Thymus (tissue), 11 donors: Measurements from ENCODE around the gene CYTH3. TPM values are rescaled to one million over a fixed set of nuclear protein-coding genes. Genes with fewer than 3 reads are reported as not detected.

ENCODE experiments used
- DNase-seq, 9 donors: peaks; one replicate each; pipeline ENCODE4 v3.0.0-alpha.2; 2013; ENCODE audit warnings: low spot score in 9 of 9, low read depth in 6 of 9, missing footprints in 1 of 9
- H3K27ac ChIP-seq, 2 donors: one replicate each; pipeline ENCODE4 v1.5.1; 2013; ENCODE audit warnings: control low read depth in 1 of 2, low read depth in 1 of 2, low read length in 1 of 2, mild to moderate bottlenecking in 1 of 2, moderate library complexity in 1 of 2
- H3K27me3 ChIP-seq, 2 donors: one replicate each; pipeline ENCODE4 v1.5.1; 2013; ENCODE audit warnings: low read length in 1 of 2; ENCODE audit not compliant: control insufficient read depth in 2 of 2, insufficient read depth in 1 of 2
- H3K36me3 ChIP-seq, 2 donors: one replicate each; pipeline ENCODE4 v1.5.1; 2013; ENCODE audit warnings: low read length in 1 of 2, mild to moderate bottlenecking in 1 of 2, moderate library complexity in 1 of 2; ENCODE audit not compliant: control insufficient read depth in 2 of 2, insufficient read depth in 2 of 2
- H3K4me1 ChIP-seq, 2 donors: one replicate each; pipeline ENCODE4 v1.5.1; 2013; ENCODE audit warnings: low read length in 2 of 2; ENCODE audit not compliant: control insufficient read depth in 2 of 2, insufficient read depth in 2 of 2
- H3K4me3 ChIP-seq, 2 donors: one replicate each; pipeline ENCODE4 v1.5.1; 2013; ENCODE audit warnings: low read length in 2 of 2, control low read depth in 1 of 2, mild to moderate bottlenecking in 1 of 2
- H3K9me3 ChIP-seq, 2 donors: one replicate each; pipeline ENCODE4 v1.5.1; 2013; ENCODE audit warnings: low read length in 1 of 2, mild to moderate bottlenecking in 1 of 2; ENCODE audit not compliant: control insufficient read depth in 2 of 2, insufficient read depth in 1 of 2
- WGBS: extraction: QIAGEN DNeasy Blood & Tissue Kit; methylation state at CpG from one replicate; pipeline ENCODE4 v1.1.7; 2013; 5-methylcytosine and 5-hydroxymethylcytosine counted together
- polyA plus RNA-seq: library from polyadenylated mRNA; stranded (reverse); fragments of 200-250 nt; gene quantifications from one replicate; pipeline ENCODE4 v1.2.3, GENCODE V29; 2013
- total RNA-seq: library from RNA; stranded (reverse); fragments of 120-200 nt; gene quantifications from one replicate; pipeline ENCODE4 v1.2.4, GENCODE V29; 2013
- donor health status: healthy.

CYTH3 gene
- total and polyA plus RNA-seq, 2 donors: 5.1 to 6.3 TPM

DNA sequence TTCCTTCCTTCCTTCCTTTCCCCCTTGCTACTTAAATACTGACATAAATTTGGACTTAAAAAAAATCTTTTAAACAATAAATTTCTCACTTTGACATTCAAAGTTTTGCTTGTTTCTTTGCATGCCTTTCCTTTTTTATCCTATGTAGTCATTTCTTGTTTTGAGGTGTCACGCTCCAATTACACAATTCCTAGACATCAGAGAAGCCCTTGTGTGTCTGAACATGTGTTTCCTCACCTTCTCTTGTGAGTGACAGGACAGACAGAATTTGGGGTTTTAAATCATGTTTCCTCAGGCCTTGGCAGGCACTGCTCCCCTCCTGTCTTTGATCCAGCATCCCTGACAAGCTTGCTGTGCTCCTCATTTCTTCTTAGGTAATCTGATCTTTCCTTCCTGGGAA is 91.3 kb downstream of the CYTH3 start:
- Histone ChIP-seq H3K9me3 (no peaks in the 10 kb centered on the region), H3K4me3 (no peak overlapping the region), H3K36me3 (no peaks in the 10 kb centered on the region), H3K27ac (no peak overlapping the region), H3K4me1 (peaks cover 0 to 8% of the 10 kb centered on the region in 2 donors), H3K27me3 (no peaks in the 10 kb centered on the region)
- peak in 2 of 9 donors; percentile 7 to 12 for DNase-seq
- WGBS: 81% methylated on average over 1 of the region's 1 CpG

DNA sequence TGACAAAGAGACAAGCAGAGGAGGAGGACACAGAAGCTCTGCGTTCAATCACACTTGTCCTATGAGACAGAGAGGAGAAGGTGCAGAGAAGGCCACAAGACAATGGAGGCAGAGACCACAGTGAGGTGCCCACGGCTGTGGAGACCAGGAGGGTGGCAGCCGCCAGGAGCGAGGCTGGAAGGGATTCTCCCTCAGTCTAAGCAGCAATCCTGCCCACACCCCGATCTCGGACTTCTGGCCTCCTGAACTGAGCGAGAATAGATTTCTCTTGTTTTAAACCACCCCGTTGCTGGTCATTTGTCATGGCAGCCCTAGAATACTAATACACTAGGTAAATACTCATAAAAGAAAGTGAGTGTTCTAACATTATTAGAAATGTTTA is 92.1 kb downstream of the CYTH3 start:
- H3K36me3 ChIP-seq: no peaks in the 10 kb centered on the region
- H3K4me1 ChIP-seq: peaks cover 0 to 8% of the 10 kb centered on the region in 2 donors
- WGBS: 97% methylated on average over 8 of the region's 8 CpGs
- H3K27ac ChIP-seq: no peak overlapping the region
- no peaks in the 10 kb centered on the region for H3K27me3 ChIP-seq
- no peak overlapping the region for H3K4me3 ChIP-seq
- H3K9me3 ChIP-seq: no peaks in the 10 kb centered on the region
- DNase-seq: no peak

DNA sequence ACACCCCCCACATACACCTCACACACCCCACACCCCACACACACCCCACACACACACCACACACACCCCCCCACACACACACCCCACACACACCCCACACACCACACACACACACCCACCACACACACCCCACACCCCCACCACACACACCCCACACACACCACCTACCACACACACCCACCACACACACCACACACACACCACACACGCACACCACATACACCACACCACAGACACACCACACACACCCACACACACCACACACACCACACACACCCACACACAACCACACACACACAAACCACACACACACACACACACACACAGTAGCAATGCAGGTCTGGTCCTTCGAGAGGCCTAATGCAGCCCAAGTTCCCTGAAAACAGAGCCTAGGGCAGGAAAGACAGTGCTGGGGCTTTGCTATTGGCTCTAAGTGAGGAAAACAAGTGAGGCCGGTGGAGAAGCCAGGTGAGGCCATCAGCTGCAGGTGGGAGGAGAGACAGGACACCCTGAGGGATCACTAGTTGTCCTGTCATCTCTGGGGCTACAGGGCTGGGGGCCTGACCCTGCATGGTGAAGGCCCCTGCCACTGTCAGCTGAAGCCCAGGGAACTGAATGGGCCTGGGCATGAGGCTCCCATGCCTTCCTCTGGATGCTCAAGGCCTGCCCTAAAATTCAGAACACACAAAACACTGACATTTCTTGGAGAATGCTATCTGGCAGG is 92.6 kb downstream of the CYTH3 start:
- Histone ChIP-seq H3K27me3 (no peaks in the 10 kb centered on the region), H3K36me3 (no peaks in the 10 kb centered on the region), H3K4me1 (peaks cover 0 to 8% of the 10 kb centered on the region in 2 donors), H3K9me3 (no peaks in the 10 kb centered on the region), H3K27ac (no peak overlapping the region), H3K4me3 (no peak overlapping the region)
- DNase-seq: no peak
- WGBS: 94% methylated on average over 3 of the region's 3 CpGs

DNA sequence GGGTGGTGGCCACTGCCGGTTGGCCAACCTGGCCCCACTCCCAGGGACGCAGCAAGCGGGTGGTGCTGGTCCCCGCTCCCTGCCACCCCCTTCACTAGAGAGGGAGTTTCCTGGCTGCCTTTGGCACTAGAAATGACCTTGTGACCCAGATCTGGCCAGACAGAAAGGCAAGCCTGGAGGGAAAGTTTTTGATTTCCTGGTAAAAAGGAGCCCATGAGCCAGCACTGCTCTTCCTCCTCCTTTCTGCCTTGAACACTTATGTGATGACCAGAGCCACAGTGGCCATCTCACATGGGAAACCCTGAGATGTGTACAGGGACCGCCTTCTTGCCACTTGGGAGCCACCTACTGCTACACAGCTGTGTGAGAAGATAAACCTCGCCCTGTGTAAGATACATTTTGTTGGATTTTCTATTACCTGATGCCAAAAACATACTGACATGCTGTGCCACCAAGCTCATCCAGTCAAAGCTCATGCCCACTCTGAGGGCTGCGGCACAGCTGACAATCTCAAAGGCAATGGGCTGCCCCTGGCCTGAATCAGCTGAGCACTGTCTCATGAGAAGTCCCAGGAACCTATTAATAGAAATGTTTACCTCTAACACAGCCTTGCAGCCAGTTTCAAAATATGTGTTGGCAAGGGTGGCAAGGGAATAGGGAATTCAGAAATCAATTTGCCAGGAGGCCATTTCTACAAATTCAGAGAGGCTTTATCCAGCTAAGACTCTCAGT is 94.0 kb downstream of the CYTH3 start:
- Histone ChIP-seq H3K27ac (no peak overlapping the region), H3K4me3 (no peak overlapping the region), H3K4me1 (peaks cover 0 to 8% of the 10 kb centered on the region in 2 donors), H3K9me3 (no peaks in the 10 kb centered on the region), H3K36me3 (no peaks in the 10 kb centered on the region), H3K27me3 (no peaks in the 10 kb centered on the region)
- WGBS: 98% methylated on average over 7 of the region's 7 CpGs
- DNase-seq: no peak

DNA sequence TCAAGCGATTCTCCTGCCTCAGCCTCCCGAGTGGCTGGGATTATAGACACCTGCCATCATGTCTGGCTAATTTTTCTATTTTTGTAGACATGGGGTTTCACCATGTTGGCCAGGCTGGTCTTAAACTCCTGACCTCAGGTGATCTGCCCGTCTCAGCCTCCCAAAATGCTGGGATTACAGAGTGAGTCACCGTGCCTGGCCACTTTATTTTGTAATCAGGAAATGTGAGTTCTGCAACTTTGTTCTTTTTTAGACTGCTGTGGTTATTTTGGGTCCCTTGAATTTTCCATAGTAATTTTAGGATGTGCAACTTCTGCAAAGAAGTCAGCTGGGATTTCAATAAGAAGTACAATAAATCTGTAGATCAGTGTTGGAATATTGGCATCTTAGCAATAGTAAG is 96.8 kb downstream of the CYTH3 start:
- no peaks in the 10 kb centered on the region for H3K9me3 ChIP-seq
- DNase-seq: no peak
- no peak overlapping the region for H3K27ac ChIP-seq
- peaks cover 0 to 8% of the 10 kb centered on the region in 2 donors for H3K4me1 ChIP-seq
- H3K4me3 ChIP-seq: no peak overlapping the region
- peaks cover 0 to 2% of the 10 kb centered on the region in 2 donors for H3K36me3 ChIP-seq
- WGBS: 85% methylated on average over 4 of the region's 4 CpGs
- H3K27me3 ChIP-seq: no peaks in the 10 kb centered on the region

DNA sequence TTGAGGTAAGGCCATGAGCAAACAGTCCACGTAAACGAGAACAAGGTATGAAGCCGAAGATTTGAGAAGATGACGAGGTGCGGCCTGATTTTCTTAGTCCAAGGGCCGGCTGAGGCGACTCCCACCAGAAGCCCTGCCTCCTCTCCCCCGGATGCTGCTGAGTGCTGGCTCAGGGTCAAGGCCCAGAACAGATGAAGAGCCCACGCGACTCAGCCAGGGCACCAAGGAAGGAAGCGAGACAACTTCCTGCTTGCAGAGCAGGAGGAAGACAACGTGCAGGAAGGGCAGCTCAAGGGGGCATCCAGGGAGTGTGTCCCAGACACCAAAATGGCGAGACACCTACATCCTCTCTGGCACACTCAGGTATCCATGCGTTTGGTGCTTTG is 99.5 kb downstream of the CYTH3 start:
- H3K4me1 ChIP-seq: peaks cover 0 to 4% of the 10 kb centered on the region in 2 donors
- H3K27me3 ChIP-seq: no peaks in the 10 kb centered on the region
- no peak overlapping the region for H3K4me3 ChIP-seq
- DNase-seq: no peak
- H3K36me3 ChIP-seq: peaks cover 0 to 10% of the 10 kb centered on the region in 2 donors
- no peak overlapping the region for H3K27ac ChIP-seq
- no peaks in the 10 kb centered on the region for H3K9me3 ChIP-seq
- 89% methylated on average over 14 of the region's 14 CpGs for WGBS

DNA sequence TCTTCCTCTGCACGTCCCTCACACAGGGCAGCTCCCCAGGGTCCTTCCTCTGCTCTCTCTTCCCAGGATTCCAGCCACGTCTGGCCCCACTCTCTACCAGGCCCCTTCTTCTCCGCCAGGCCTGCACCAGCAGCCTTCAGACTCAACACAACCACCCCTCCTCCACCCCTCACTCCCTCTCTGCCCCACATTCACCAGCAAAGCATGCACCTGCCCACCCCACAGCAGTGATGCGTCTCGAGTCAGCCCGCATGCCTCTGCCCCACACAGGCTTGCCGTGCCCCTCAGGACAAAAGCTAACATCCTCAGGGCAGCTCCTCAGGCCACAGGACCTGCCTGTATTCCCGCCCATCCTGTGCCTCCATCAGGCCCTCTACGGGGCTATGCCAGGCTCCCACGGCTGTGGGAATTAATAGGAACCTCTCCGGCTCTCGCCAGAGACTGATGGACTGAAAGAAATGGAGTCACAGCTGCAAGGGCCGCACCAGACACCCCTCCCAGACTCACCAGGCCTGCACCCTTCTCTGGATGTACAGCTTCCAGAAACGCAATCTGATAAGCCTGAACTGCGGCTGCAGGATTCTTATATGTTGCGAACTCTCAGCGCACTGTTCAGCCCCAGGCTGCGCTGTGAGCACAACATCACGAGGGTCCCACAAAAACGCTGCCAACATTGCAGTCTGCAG is 100.1 kb downstream of the CYTH3 start:
- 92% methylated on average over 20 of the region's 20 CpGs for WGBS
- no peak for DNase-seq
- H3K36me3 ChIP-seq: peaks cover 0 to 10% of the 10 kb centered on the region in 2 donors
- no peaks in the 10 kb centered on the region for H3K27me3 ChIP-seq
- peaks cover 0 to 9% of the 10 kb centered on the region in 2 donors for H3K4me1 ChIP-seq
- no peak overlapping the region for H3K27ac ChIP-seq
- H3K4me3 ChIP-seq: no peak overlapping the region
- H3K9me3 ChIP-seq: no peaks in the 10 kb centered on the region

DNA sequence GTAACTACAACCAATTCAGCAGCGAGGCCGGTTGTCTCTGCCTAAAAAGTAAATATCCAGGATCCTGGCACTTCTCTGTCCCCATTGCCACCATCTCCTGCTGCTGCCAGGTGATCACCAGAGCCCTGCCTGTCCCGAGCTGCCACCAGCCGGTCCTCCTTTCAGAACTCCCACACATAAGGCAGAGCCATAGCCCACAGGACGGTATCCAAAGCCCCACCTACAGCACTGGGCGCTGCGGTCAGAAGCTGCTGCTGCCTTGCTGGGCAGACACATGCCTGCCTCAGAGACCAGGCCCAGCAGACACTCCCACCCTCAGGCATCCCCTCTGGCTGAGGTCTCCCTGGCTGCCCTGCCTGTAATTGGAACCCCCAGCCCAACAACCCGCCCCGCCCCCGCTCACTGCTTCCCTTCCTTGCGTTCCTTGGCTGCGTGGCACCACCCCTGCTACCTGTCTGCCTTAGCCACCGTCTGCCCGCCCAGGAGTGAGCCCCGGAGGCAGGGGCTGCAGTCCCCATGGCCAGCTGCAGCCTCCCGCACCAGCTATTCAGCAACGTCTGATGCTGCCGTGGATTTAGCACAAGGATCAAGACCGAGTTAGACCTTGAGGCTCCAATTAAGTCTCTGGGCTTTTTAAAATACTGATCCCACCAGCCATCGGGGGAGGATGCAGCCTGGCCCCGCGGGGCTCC is 100.7 kb downstream of the CYTH3 start:
- Histone ChIP-seq H3K36me3 (peaks cover 0 to 10% of the 10 kb centered on the region in 2 donors), H3K4me3 (no peak overlapping the region), H3K4me1 (peaks cover 0 to 16% of the 10 kb centered on the region in 2 donors), H3K9me3 (no peaks in the 10 kb centered on the region), H3K27ac (no peak overlapping the region), H3K27me3 (no peaks in the 10 kb centered on the region)
- DNase-seq: no peak
- 97% methylated on average over 22 of the region's 22 CpGs for WGBS
